Sigmoid colon (tissue), 7 donors: ENCODE results near the gene KCNJ1. TPM values are rescaled to one million over a fixed set of nuclear protein-coding genes. Genes with fewer than 3 reads are reported as not detected.

Experiments used
- DNase-seq: peaks from one replicate; pipeline ENCODE4 v3.0.0-alpha.2; 2019
- H3K27ac ChIP-seq, 4 donors: fragments of 200-600 bp; sonication (generic); one replicate each; pipeline ENCODE4 v1.5.1; 2016 to 2019; ENCODE audit warnings: mild to moderate bottlenecking in 1 of 4
- H3K27me3 ChIP-seq, 3 donors: fragments of 200-600 bp; sonication (generic); one replicate each; pipeline ENCODE4 v1.5.1; 2019; ENCODE audit warnings: mild to moderate bottlenecking in 1 of 3
- H3K36me3 ChIP-seq, 4 donors: fragments of 200-600 bp; sonication (generic); one replicate each; pipeline ENCODE4 v1.5.1; 2016 to 2019
- H3K4me1 ChIP-seq, 4 donors: fragments of 200-600 bp; sonication (generic); one replicate each; pipeline ENCODE4 v1.5.1; 2017 to 2019
- H3K4me3 ChIP-seq, 4 donors: fragments of 200-600 bp; sonication (generic); one replicate each; pipeline ENCODE4 v1.5.1; 2017 to 2019; ENCODE audit warnings: mild to moderate bottlenecking in 2 of 4, moderate library complexity in 1 of 4
- H3K9me3 ChIP-seq, 4 donors: fragments of 200-600 bp in 3 of 4; sonication (generic) in 3 of 4; one replicate each; pipeline versions ENCODE4 v1.5.1 to v1.6.1; 2013 to 2019
- CTCF ChIP-seq, 4 experiments: fragments of 450-650 bp in 3 of 4; fragments of 200-600 bp in 1 of 4; IDR thresholded peaks; one replicate each; pipeline ENCODE4 v1.5.1; 2016 to 2019; ENCODE audit warnings: antibody characterized with exemption in 4 of 4, mild to moderate bottlenecking in 3 of 4, moderate library complexity in 2 of 4
- EP300 ChIP-seq, 4 donors: sonication (generic); formaldehyde crosslinking; IDR thresholded peaks; one replicate each; pipeline ENCODE4 v1.6.1; 2017; ENCODE audit warnings: antibody characterized with exemption in 4 of 4
- POLR2A ChIP-seq, 2 donors: fragments of 450-650 bp; IDR thresholded peaks; one replicate each; pipeline ENCODE4 v1.6.1; 2016; ENCODE audit warnings: antibody characterized with exemption in 2 of 2, mild to moderate bottlenecking in 2 of 2, moderate library complexity in 2 of 2
- POLR2AphosphoS5 ChIP-seq, 4 donors: sonication (generic); formaldehyde crosslinking; IDR thresholded peaks; one replicate each; pipeline ENCODE4 v1.6.1; 2017; ENCODE audit warnings: antibody characterized with exemption in 4 of 4
- WGBS, 2 donors: extraction: QIAGEN DNeasy Blood & Tissue Kit; methylation state at CpG; one replicate each; pipeline ENCODE4 v1.1.7; 2013; 5-methylcytosine and 5-hydroxymethylcytosine counted together
- intact Hi-C: fragments of 100-400 bp; cut with DNase I; formaldehyde crosslinking; loops from one replicate; pipeline ENCODE4 v1.15.1; 2023
- polyA plus RNA-seq, 3 donors: library from polyadenylated mRNA; stranded (reverse); fragments of 200-250 nt; gene quantifications; one replicate each; pipeline ENCODE4 v1.2.3, GENCODE V29; 2013
- total RNA-seq, 4 donors: library from RNA; depleted of rRNA; stranded (reverse); fragments of >200 nt; gene quantifications; one replicate each; pipeline ENCODE4 v1.1.0, GENCODE V29; 2016
- donor health status: healthy with polysubstance abuse.
- donor health status: Bipolar disorder and iron deficiency.
- donor health status: healthy.

The KCNJ1 gene
- total and polyA plus RNA-seq, 7 donors: 0.81 TPM; not detected in 6

GRCh38 chr11:128852327-128853023 lies 14.6 kb downstream of the KCNJ1 start:
- 89 to 91% methylated on average over 13 of the region's 13 CpGs for WGBS, 2 donors
- intact Hi-C loops: no loop called here
- Histone ChIP-seq H3K9me3 (no peaks in the 10 kb centered on the region), H3K36me3 (no peaks in the 10 kb centered on the region), H3K27ac (no peak overlapping the region), H3K4me1 (no peaks in the 10 kb centered on the region), H3K4me3 (no peak overlapping the region), H3K27me3 (no peaks in the 10 kb centered on the region)
- DNase-seq: peak; percentile 21
- TF ChIP-seq CTCF (IDR thresholded peaks at IDR 0.05): no peak
- TF ChIP-seq EP300 (IDR thresholded peaks at IDR 0.05): no peak
- no peak for TF ChIP-seq POLR2AphosphoS5 (IDR thresholded peaks at IDR 0.05)
- no peak for TF ChIP-seq POLR2A (IDR thresholded peaks at IDR 0.05)

DNA sequence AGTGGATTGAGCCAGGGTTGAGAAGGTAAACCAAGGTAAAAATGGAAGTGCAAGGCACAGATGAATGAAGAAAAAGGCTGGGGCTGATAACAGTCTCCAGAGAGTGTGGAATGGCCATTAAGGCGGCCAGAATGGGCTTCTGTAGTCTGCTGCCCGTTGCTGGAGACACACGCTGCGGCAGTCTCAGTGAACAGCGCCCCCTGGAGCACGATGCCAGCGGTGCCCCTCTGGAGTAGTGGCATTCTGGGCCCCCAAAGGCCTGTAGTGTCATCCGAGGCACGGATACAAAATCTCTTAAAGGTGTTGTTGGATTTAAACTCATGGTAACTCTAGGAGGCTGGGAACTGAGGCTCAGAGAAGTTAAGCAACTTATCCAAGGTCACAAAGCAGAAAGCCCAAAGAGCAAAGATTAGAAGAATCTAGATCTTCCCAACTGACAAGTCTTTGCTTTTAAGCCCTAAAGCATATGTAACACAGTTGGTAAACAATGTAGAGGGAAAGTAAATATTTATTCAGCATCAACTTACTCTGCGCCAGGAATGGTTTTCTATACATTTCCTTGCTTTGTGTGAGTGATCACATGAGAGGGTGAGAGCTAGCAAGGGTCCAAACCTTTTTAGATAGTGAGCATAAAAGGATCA lies 18.2 kb downstream of the KCNJ1 start:
- H3K4me3 ChIP-seq: no peak overlapping the region
- intact Hi-C loops: no loop called here
- TF ChIP-seq CTCF (IDR thresholded peaks at IDR 0.05) (peak in 1 of 4 experiments; percentile 40), POLR2AphosphoS5 (IDR thresholded peaks at IDR 0.05) (no peak)
- H3K27me3 ChIP-seq: no peaks in the 10 kb centered on the region
- 26 to 34% methylated on average over 10 of the region's 10 CpGs for WGBS, 2 donors
- no peaks in the 10 kb centered on the region for H3K4me1 ChIP-seq
- no peaks in the 10 kb centered on the region for H3K9me3 ChIP-seq
- no peaks in the 10 kb centered on the region for H3K36me3 ChIP-seq
- no peak for DNase-seq
- H3K27ac ChIP-seq: no peak overlapping the region

DNA sequence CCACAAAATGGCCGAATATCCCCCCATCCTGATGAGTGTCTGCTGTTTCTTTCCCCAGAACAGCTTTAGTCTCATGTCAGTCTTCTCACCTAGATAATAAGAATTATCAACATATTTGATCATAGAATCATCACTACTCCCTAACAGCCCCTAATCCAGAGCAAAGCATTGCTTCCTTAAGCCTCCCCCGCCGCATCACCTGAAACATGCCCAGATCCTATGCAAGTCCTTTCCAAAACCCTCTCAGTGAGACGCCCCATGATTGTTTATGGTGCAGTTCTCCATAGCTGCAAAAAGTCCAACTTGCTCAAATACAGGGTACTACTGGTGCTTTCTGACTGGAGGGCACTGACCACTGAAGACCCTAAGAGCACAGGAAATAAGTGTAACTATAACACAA lies 20.1 kb downstream of the KCNJ1 start:
- no peaks in the 10 kb centered on the region for H3K9me3 ChIP-seq
- no peaks in the 10 kb centered on the region for H3K4me1 ChIP-seq
- H3K36me3 ChIP-seq: no peaks in the 10 kb centered on the region
- 83 to 97% methylated on average over 4 of the region's 4 CpGs for WGBS, 2 donors
- no peak for DNase-seq
- intact Hi-C loops: no loop called here
- H3K27me3 ChIP-seq: no peaks in the 10 kb centered on the region
- H3K27ac ChIP-seq: no peak overlapping the region
- H3K4me3 ChIP-seq: no peak overlapping the region
- no peak for TF ChIP-seq POLR2A (IDR thresholded peaks at IDR 0.05)
- TF ChIP-seq POLR2AphosphoS5 (IDR thresholded peaks at IDR 0.05): no peak
- no peak for TF ChIP-seq CTCF (IDR thresholded peaks at IDR 0.05)
- no peak for TF ChIP-seq EP300 (IDR thresholded peaks at IDR 0.05)

DNA sequence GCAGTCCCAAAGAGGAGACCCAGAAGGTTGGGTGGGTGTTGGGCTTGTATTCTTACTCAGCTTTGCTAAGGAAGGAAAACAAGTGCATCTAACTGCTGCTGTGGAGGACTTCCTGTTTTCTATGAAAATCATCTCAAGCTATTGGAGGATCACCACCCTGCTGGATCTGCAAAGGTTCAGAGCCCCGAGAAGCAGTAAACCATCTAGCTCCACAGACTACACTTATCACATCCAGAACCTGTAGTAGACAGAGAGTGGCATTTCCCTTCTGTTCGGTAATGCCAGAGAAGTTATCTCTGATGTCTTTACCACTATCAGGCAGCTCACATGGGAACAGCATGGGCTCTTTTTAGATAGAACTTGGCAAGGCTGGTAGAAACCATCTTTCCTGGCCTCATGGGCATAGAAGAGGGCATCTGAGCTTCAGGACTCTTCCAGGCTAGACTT lies 21.7 kb downstream of the KCNJ1 start:
- intact Hi-C loops: no loop called here
- no peak for TF ChIP-seq EP300 (IDR thresholded peaks at IDR 0.05)
- TF ChIP-seq POLR2AphosphoS5 (IDR thresholded peaks at IDR 0.05): no peak
- TF ChIP-seq CTCF (IDR thresholded peaks at IDR 0.05): no peak
- TF ChIP-seq POLR2A (IDR thresholded peaks at IDR 0.05): no peak
- H3K27me3 ChIP-seq: no peaks in the 10 kb centered on the region
- no peaks in the 10 kb centered on the region for H3K9me3 ChIP-seq
- no peaks in the 10 kb centered on the region for H3K4me1 ChIP-seq
- H3K27ac ChIP-seq: no peak overlapping the region
- no peak for DNase-seq
- H3K4me3 ChIP-seq: no peak overlapping the region
- WGBS, 2 donors: 48 to 84% methylated on average over 2 of the region's 2 CpGs
- H3K36me3 ChIP-seq: no peaks in the 10 kb centered on the region
